ENCODE data around the gene SEMA3C. TPM values are rescaled to one million over a fixed set of nuclear protein-coding genes. Genes with fewer than 3 reads are reported as not detected.

The SEMA3C gene
- total RNA-seq, 4 donors from 2014 or later, result 117 to 181 (median 158) TPM

DNA sequence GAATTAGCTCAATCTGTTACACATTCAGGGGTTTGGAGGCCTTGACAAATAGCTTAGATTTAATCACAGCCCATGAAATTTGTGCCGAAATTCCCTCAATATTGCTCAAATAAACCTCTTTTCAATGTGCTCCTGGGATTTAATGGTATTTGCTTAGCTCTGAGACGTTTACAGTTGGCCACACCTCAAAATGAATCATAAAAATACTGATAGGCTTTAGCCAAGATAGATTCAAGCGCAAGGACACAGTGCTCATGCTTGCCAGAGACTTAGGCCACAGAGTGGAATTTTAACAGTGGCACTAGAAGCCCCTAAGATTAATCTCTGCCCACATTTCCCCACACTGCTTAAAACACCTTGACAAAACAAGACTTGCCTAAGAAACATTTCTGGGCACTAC is 2.3 kb upstream of the SEMA3C start:
- WGBS, result 59% methylated on average over 3 of the region's 3 CpGs
- no peaks in the 10 kb centered on the region for H3K9me3 ChIP-seq
- TF ChIP-seq EP300 (IDR thresholded peaks at IDR 0.05) (no peak), CTCF (IDR thresholded peaks at IDR 0.05) (no peak), POLR2AphosphoS5 (IDR thresholded peaks at IDR 0.05) (no peak), POLR2A (IDR thresholded peaks at IDR 0.05; ENCODE audit: low read depth) (no peak)
- H3K4me3 ChIP-seq, result no peak overlapping the region
- H3K4me1 ChIP-seq, result peaks cover 4 to 23% (median 22%) of the 10 kb centered on the region in 4 donors
- H3K27me3 ChIP-seq, result no peaks in the 10 kb centered on the region
- intact Hi-C loops (cut with DNase I), result loop anchor here (10.0 kb wide), 1 partner anchor 544 kb away; no protein-coding TSS in a partner anchor
- H3K27ac ChIP-seq (replicated peaks in 1 of 4), result no peak overlapping the region
- no peak for DNase-seq (ENCODE audit: extremely low spot score)
- H3K36me3 ChIP-seq, result no peaks in the 10 kb centered on the region

DNA sequence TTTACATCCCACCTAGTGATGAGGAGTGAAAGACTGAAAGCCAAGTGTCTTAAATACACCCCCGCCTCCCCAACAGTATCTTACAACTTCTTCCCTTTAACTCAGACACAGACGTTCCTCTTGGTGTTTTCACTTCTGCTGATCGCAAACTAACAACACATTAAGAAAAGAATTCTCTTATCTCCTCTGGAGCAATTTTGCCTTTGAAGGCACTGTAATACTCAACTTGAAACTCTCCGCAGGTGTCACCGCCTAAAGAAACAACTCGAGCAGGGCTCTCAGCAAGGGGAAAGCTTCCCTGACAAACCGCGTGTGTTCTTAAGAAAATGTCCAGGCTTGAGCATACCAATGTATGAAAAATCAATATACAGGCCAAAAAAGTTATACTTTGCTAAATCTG is 452 bp downstream of the SEMA3C start:
- peak overlapping the region; percentile 76 to 91 (median 86) for H3K27ac ChIP-seq (replicated peaks in 1 of 4)
- H3K36me3 ChIP-seq, result peaks cover 0 to 7% (median 0%) of the 10 kb centered on the region in 4 donors
- H3K4me1 ChIP-seq, result peaks cover 4 to 44% (median 42%) of the 10 kb centered on the region in 4 donors
- intact Hi-C loops (cut with DNase I), result loop anchor here (10.0 kb wide), 1 partner anchor 194 kb away; no protein-coding TSS in a partner anchor
- 5% methylated on average over 8 of the region's 8 CpGs for WGBS
- peak overlapping the region; percentile 53 to 80 (median 78) for H3K4me3 ChIP-seq
- no peak for TF ChIP-seq CTCF (IDR thresholded peaks at IDR 0.05)
- no peak for TF ChIP-seq POLR2AphosphoS5 (IDR thresholded peaks at IDR 0.05)
- no peak for TF ChIP-seq EP300 (IDR thresholded peaks at IDR 0.05)
- no peak for TF ChIP-seq POLR2A (IDR thresholded peaks at IDR 0.05; ENCODE audit: low read depth)
- DNase-seq (ENCODE audit: extremely low spot score), result no peak
- H3K9me3 ChIP-seq, result no peaks in the 10 kb centered on the region
- H3K27me3 ChIP-seq, result no peaks in the 10 kb centered on the region

DNA sequence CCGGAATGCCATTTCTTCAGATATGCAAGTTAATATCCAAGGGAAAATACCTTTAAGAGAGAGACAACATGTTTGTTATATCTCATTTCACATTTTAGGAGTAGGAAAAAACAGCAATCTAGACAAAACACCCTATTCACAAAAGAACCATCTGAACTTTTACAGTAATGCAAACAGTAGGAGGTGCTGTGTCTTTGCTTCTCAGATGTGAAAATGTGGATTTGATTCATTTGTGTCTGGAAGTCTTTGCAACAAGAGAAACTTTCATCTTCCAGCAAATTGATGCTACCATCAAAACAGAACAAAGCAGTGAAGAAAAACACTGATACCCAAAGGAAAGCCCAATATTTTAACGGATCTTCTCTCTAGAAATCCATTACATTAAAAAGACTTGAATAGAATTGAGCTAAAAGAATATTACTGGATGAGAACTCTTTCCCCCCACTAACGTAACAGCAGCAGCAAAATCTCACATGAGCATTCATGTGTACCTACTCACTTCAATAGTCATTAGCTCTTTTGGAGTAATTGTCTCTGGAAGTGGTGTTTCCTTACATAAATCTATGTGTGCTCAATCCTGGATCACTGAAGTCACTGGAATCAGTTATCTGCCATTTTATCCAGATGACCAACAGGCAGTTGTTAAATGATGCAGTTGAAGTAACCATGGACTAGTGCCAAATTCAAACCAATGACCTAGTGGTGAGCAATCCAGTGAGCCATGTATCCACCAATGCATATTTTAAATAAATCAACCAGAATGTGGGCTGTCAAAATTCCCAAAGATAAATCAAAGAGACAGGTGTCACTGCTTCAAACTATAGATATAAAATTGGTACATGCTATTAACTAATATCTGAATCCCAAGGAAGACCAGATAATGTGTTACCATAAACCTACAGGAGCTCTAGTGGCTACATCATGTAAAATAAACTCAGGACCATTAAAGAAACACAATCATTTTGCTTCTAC is 1.8 kb downstream of the SEMA3C start:
- intact Hi-C loops (cut with DNase I), result loop anchor here (10.0 kb wide), 1 partner anchor 192 kb away; no protein-coding TSS in a partner anchor
- no peaks in the 10 kb centered on the region for H3K27me3 ChIP-seq
- H3K27ac ChIP-seq (replicated peaks in 1 of 4), result peak overlapping the region in 1 of 4 donors; percentile 91
- WGBS, result 55% methylated on average over 3 of the region's 3 CpGs
- peaks cover 4 to 55% (median 53%) of the 10 kb centered on the region in 4 donors for H3K4me1 ChIP-seq
- H3K9me3 ChIP-seq, result no peaks in the 10 kb centered on the region
- TF ChIP-seq POLR2AphosphoS5 (IDR thresholded peaks at IDR 0.05) (no peak), CTCF (IDR thresholded peaks at IDR 0.05) (peak; percentile 19 to 40 (median 26)), POLR2A (IDR thresholded peaks at IDR 0.05; ENCODE audit: low read depth) (no peak), EP300 (IDR thresholded peaks at IDR 0.05) (no peak)
- H3K4me3 ChIP-seq, result peak overlapping the region; percentile 53 to 80 (median 78)
- H3K36me3 ChIP-seq, result peaks cover 0 to 7% (median 0%) of the 10 kb centered on the region in 4 donors
- no peak for DNase-seq (ENCODE audit: extremely low spot score)

GRCh38 chr7:80910228-80910627 is 8.6 kb downstream of the SEMA3C start:
- Histone ChIP-seq H3K4me3 (no peak overlapping the region), H3K4me1 (peaks cover 17 to 65% (median 60%) of the 10 kb centered on the region in 4 donors), H3K27ac (replicated peaks in 1 of 4) (peak overlapping the region in 1 of 4 donors; percentile 9), H3K27me3 (no peaks in the 10 kb centered on the region), H3K9me3 (no peaks in the 10 kb centered on the region), H3K36me3 (peaks cover 0 to 4% (median 0%) of the 10 kb centered on the region in 4 donors)
- intact Hi-C loops (cut with DNase I), result loop anchor here (10.0 kb wide), 1 partner anchor 185 kb away; no protein-coding TSS in a partner anchor
- DNase-seq (ENCODE audit: extremely low spot score), result no peak
- WGBS, result 52% methylated on average over 1 of the region's 1 CpG
- no peak for TF ChIP-seq POLR2AphosphoS5 (IDR thresholded peaks at IDR 0.05)
- no peak for TF ChIP-seq EP300 (IDR thresholded peaks at IDR 0.05)
- no peak for TF ChIP-seq POLR2A (IDR thresholded peaks at IDR 0.05; ENCODE audit: low read depth)
- TF ChIP-seq CTCF (IDR thresholded peaks at IDR 0.05), result no peak
